GM10847 (cell line): ENCODE results near the gene STARD3NL.

Experiments used
- POLR2A ChIP-seq: IDR thresholded peaks from 2 replicates; pipeline ENCODE4 v1.6.1; 2011; ENCODE audit not compliant: insufficient read length; ENCODE audit errors: extremely low read depth

The STARD3NL gene

DNA sequence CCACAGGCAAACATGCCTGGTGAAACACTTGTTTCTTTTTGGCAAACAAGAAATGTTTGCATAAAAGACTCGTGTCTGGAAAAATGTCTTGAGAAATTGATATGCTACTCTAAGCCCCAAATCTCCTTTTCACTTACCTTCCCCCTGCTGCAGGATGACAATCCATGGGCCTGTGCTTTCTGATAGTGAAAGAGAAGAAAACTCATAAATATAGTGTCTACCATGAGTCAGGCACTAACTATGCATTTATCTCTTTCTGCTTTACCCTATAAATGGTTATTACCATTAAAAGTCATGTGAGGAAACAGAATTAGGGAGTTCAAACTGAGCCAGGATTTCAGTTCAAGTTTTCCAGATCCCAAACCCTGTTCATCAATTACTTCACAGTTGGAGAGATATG is 102.0 kb downstream of the STARD3NL start:
- no peak for TF ChIP-seq POLR2A
